SH-SY5Y (cell line): ENCODE measurements around the gene PRR4.

Source experiments
- GATA2 ChIP-seq: IDR thresholded peaks from 2 replicates; pipeline ENCODE4 v1.6.1; 2011; ENCODE audit warnings: mild to moderate bottlenecking, low read depth, low read length
- GATA3 ChIP-seq: IDR thresholded peaks from 2 replicates; pipeline ENCODE4 v1.6.1; 2011; ENCODE audit warnings: low read depth, mild to moderate bottlenecking, low read length, moderate library complexity

PRR4 gene

GRCh38 chr12:10826258-10826657 lies 23.0 kb downstream of the PRR4 start, which contains the start of gene TAS2R10:
Gene TAS2R10, minus strand, starts transcription at chr12:10826358. Its CDS starts 89 bp downstream, at chr12:10826269.
- no peak for TF ChIP-seq GATA3
- TF ChIP-seq GATA2, result no peak

GRCh38 chr12:10824957-10825356 lies 24.3 kb downstream of the PRR4 start:
- no peak for TF ChIP-seq GATA3
- TF ChIP-seq GATA2, result no peak

- TF ChIP-seq GATA3, result no peak
- TF ChIP-seq GATA2, result no peak
Observed at GRCh38 chr12:10811883-10812536, 37.3 kb downstream of the PRR4 start.

- TF ChIP-seq GATA2 (no peak), GATA3 (no peak)
Observed at GRCh38 chr12:10810068-10810467, 39.2 kb downstream of the PRR4 start, which contains the start of gene TAS2R9. Gene TAS2R9, minus strand, starts transcription at chr12:10810168. Its CDS starts 93 bp downstream, at chr12:10810075.

- TF ChIP-seq GATA2 (no peak), GATA3 (no peak)
Observed at GRCh38 chr12:10807186-10807585, 42.1 kb downstream of the PRR4 start, which contains the start of gene TAS2R8. Gene TAS2R8, minus strand, starts transcription at chr12:10807286. Its CDS starts 306 bp downstream, at chr12:10806980.

GRCh38 chr12:10802587-10802986 lies 46.7 kb downstream of the PRR4 start, which contains the start of gene TAS2R7:
Gene TAS2R7, minus strand, starts transcription at chr12:10802627. Its CDS starts 57 bp downstream, at chr12:10802570.
- TF ChIP-seq GATA2, result no peak
- no peak for TF ChIP-seq GATA3

GRCh38 chr12:10801741-10802140 lies 47.5 kb downstream of the PRR4 start:
- TF ChIP-seq GATA2, result no peak
- no peak for TF ChIP-seq GATA3
